Mucosa of stomach (tissue), 1 donor: ENCODE data around the gene TRMT112.

Experiments used
- H3K27me3 ChIP-seq: one replicate; pipeline ENCODE4 v1.7.0; 2013; ENCODE audit warnings: mild to moderate bottlenecking, low read length; ENCODE audit not compliant: control insufficient read depth, insufficient read depth
- H3K36me3 ChIP-seq: one replicate; pipeline ENCODE4 v1.7.0; 2013; ENCODE audit warnings: low read length; ENCODE audit not compliant: control insufficient read depth, insufficient read depth
- H3K4me1 ChIP-seq: one replicate; pipeline ENCODE4 v1.7.0; 2013; ENCODE audit warnings: mild to moderate bottlenecking, low read length; ENCODE audit not compliant: control insufficient read depth, insufficient read depth
- H3K4me3 ChIP-seq: one replicate; pipeline ENCODE4 v1.7.0; 2013; ENCODE audit warnings: low read length
- H3K9ac ChIP-seq: one replicate; pipeline ENCODE4 v1.7.0; 2013; ENCODE audit warnings: mild to moderate bottlenecking, low read length, moderate library complexity
- H3K9me3 ChIP-seq: one replicate; pipeline ENCODE4 v1.7.0; 2013; ENCODE audit warnings: mild to moderate bottlenecking, low read length, moderate library complexity; ENCODE audit not compliant: control insufficient read depth
- donor health status: Pancreatic carcinoma.

Gene TRMT112

DNA sequence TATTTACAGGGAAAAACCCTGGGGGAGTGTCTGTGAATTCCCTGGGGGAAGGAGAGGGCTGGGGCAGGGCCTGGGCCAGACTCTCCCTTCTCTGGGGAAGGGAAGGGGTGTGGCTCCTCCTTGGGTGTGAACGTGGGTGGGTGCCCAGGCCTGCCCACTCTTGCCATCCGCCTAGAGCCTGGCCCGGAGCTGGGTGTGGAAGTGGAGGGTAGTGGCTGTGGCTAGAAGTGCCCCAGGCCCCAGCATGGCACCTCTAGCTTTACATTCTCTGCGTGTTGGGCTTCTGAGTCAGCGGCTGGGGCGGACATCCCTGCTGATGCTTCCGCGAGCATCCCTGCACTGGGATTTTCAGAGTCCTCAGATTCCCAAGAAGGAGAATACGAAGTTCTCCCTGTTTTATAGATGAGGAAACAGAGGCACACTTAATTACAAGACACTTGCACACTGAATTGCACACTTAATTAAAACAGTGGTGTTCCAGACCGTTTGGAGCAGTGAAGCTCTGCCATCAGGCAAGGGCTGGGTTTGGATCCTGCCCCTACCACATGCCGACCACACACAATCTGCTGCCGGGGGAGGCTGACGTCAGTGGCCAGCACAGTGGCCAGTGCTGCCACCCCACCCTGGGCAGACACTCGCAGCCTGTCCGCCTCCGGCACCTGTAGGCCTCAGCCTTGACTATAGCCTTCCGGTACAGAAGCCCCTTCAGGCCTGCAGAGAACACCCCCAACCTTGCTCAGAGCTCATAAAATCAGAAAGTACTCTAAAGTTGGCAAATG, 40.5 kb downstream of the TRMT112 start:
- Histone ChIP-seq H3K36me3 (peaks cover 7% of the 10 kb centered on the region), H3K27me3 (no peaks in the 10 kb centered on the region), H3K9ac (no peak overlapping the region), H3K4me1 (peaks cover 49% of the 10 kb centered on the region), H3K4me3 (no peak overlapping the region), H3K9me3 (no peaks in the 10 kb centered on the region)

DNA sequence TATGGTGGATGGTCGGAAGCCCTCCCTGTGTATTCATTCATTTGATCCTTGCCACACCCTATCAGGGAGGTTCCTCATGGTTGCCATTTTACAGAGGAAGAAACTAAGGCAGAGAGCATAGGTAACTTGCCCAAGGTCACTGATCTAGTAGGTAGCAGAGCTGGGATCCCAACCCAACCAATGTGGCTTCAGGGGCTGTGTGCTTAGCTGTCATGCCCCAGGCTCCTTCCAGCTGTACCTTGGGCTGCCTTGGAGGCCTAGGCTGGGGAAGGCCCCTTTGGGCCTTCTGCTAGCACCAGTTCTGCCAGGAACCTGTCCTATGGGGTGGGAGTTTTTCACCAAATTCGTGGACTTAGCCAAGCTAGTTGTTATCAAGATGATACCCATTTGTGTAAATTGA, 41.5 kb downstream of the TRMT112 start:
- no peaks in the 10 kb centered on the region for H3K9me3 ChIP-seq
- peaks cover 53% of the 10 kb centered on the region for H3K4me1 ChIP-seq
- H3K27me3 ChIP-seq, result no peaks in the 10 kb centered on the region
- peaks cover 7% of the 10 kb centered on the region for H3K36me3 ChIP-seq
- H3K4me3 ChIP-seq, result no peak overlapping the region
- no peak overlapping the region for H3K9ac ChIP-seq

DNA sequence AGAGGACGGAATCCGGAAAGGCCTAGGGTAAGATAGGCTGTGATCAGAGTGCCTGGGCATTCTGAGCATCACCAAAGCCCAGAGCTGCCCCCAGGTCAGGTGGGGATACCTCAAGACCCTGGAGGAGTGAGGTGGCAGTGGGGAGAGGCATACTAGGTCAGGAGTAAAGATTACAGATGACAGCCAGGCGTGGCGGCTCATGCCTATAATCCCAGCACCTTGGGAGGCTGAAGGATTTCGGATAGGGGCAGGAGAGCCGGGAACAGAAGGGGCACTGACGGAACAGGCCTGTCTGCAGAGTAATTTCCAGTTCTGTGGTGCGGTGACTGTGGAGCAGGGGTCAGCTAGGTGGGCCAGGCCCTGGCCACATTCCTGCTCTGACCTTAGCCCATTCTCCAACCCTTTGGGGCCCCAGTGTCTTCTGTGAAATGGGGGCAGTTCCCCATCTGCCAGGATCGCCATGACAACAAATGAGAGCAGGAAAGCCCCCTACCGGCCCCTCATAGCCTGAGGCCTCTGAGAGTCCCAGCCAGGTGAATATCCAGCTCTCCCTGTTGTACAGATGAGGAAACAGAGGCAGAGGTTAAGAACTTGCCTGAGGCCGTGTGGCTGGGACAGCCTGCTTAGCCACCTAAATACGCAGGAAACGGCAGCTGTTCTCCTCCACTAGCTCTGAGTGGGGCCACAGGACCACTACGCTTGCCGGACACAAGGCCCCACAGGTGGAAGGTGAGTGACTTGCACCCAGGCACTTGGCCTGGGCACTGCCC, 42.1 kb downstream of the TRMT112 start:
- Histone ChIP-seq H3K9ac (no peak overlapping the region), H3K4me1 (peaks cover 53% of the 10 kb centered on the region)

DNA sequence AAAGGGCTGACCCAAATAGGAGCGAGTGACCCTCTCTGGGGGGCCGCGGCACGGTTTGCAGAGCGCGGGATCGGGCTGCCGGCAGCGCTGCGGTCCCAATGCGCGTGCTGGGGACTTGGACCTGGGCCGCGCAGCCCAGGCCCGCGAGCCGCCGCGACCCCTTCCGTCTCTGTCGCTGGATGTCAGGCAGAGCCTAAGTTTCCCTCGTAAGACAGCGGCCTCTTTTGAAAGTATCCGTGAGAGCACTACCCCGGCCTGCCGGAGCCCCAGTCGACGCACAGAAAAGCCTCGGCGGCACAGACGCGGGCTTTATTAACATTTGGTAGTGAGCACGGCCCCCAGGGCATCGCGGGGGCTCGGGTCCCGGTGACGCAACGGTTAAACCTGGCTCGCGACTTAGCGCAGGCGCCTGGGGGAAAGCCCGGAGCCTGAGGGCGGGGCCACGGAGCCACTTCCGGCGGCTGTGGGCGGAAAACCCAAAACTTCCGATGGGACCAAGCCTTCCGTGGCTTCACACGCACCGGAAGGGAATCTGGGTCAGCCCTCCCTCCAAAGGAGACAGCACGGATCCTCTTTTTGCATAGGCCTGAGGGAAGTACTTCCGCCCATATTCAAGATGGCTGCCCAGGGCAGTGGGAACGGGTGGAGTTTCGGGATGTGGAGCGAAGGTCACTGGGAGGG, 47.7 kb downstream of the TRMT112 start:
- Histone ChIP-seq H3K9me3 (no peaks in the 10 kb centered on the region), H3K4me3 (peak overlapping the region; percentile 83), H3K9ac (peak overlapping the region; percentile 84), H3K27me3 (no peaks in the 10 kb centered on the region), H3K4me1 (peaks cover 49% of the 10 kb centered on the region), H3K36me3 (no peaks in the 10 kb centered on the region)

More for the DNA sequence above, 42.1 kb downstream of the TRMT112 start:
- Histone ChIP-seq H3K4me3 (no peak overlapping the region), H3K36me3 (peaks cover 7% of the 10 kb centered on the region), H3K27me3 (no peaks in the 10 kb centered on the region), H3K9me3 (no peaks in the 10 kb centered on the region)

- peaks cover 43% of the 10 kb centered on the region for H3K4me1 ChIP-seq
- H3K36me3 ChIP-seq, result no peaks in the 10 kb centered on the region
- H3K9ac ChIP-seq, result peak overlapping the region; percentile 83
- H3K9me3 ChIP-seq, result no peaks in the 10 kb centered on the region
- H3K27me3 ChIP-seq, result no peaks in the 10 kb centered on the region
- peak overlapping the region; percentile 83 for H3K4me3 ChIP-seq
Measured at GRCh38 chr11:64268893-64269539, 48.3 kb downstream of the TRMT112 start.

- Histone ChIP-seq H3K4me3 (no peak overlapping the region), H3K9me3 (no peaks in the 10 kb centered on the region), H3K4me1 (peaks cover 37% of the 10 kb centered on the region), H3K27me3 (no peaks in the 10 kb centered on the region), H3K9ac (peak overlapping the region; percentile 83), H3K36me3 (peaks cover 6% of the 10 kb centered on the region)
Measured at GRCh38 chr11:64268025-64268892, 49.1 kb downstream of the TRMT112 start.

DNA sequence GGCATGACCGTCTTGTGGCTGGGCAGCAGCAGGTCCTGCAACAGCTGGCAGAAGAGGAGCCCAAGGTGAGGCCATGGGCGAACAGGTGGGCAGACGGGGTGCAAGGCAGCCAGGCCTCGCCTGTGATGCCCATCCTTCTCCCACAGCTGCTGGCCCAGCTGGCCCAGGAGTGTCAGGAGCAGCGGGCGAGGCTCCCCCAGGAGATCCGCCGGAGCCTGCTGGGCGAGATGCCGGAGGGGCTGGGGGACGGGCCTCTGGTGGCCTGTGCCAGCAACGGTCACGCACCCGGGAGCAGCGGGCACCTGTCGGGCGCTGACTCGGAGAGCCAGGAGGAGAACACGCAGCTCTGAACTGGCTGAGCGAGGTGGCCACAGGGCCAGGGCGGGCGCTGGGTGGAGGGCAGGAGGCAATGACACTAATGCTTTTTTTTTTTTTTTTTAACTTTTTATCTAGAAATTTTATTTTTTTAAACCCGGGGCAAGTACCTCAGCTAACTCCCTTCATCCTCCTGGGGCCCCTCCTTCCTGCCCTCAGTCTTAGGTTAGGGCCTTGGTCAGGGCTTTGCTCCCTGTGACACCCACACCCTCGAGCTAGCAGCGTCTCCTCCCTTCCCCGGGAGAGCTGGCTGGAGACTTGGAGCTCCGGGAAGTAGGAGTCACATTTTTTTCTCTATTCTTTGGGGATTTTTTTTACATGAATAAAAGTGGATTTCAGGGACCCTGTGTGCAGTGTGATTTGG, 50.0 kb downstream of the TRMT112 start:
- H3K4me1 ChIP-seq, result peaks cover 32% of the 10 kb centered on the region
- no peaks in the 10 kb centered on the region for H3K27me3 ChIP-seq
- peaks cover 12% of the 10 kb centered on the region for H3K36me3 ChIP-seq
- no peak overlapping the region for H3K4me3 ChIP-seq
- H3K9me3 ChIP-seq, result no peaks in the 10 kb centered on the region
- H3K9ac ChIP-seq, result peak overlapping the region; percentile 83
